PC-9 (cell line): ENCODE data around the gene LLPH. TPM values are rescaled to one million over a fixed set of nuclear protein-coding genes. Genes with fewer than 3 reads are reported as not detected.

Experiments
- BruUV-seq: library from RNA; stranded (reverse); fragments of 400-500 nt; replicated peaks from 2 replicates; lab custom pipeline; 2021; lab: Mats Ljungman, UMichigan
- CTCF ChIA-PET: fragments of 300-600 bp; sonication (Branson Sonifier 250); formaldehyde crosslinking; loops from one replicate; lab custom pipeline; 2022; ENCODE audit warnings: antibody characterized with exemption; lab: Charles Lee
- POLR2A ChIA-PET: fragments of 300-600 bp; sonication (Branson Sonifier 250); formaldehyde crosslinking; loops from one replicate; lab custom pipeline; 2022; ENCODE audit warnings: antibody characterized with exemption; ENCODE audit not compliant: unreplicated experiment; lab: Charles Lee
- DNase-seq, 2 experiments: peaks; one replicate each; pipeline versions ENCODE4 v3.0.0 to v3.0.0-alpha.2; 2015 to 2022; ENCODE audit warnings: mixed read lengths in 1 of 2
- H2AFZ ChIP-seq: fragments of 200-600 bp; sonication (generic); 2 replicates; pipeline ENCODE4 v1.8.1; 2017; ENCODE audit warnings: antibody characterized with exemption
- H3F3A ChIP-seq: fragments of 200-600 bp; sonication (generic); 2 replicates; pipeline ENCODE4 v1.8.1; 2017; ENCODE audit warnings: antibody characterized with exemption, mild to moderate bottlenecking, low read depth; ENCODE audit not compliant: insufficient read depth
- H3K27ac ChIP-seq: fragments of 200-600 bp; sonication (generic); 2 replicates; pipeline ENCODE4 v1.6.1; 2016; ENCODE audit warnings: mixed run types
- H3K27me3 ChIP-seq: fragments of 200-600 bp; sonication (generic); 2 replicates; pipeline ENCODE4 v1.6.1; 2016; ENCODE audit warnings: low read depth, mixed run types; ENCODE audit not compliant: insufficient read depth
- H3K36me3 ChIP-seq: fragments of 200-600 bp; sonication (generic); 2 replicates; pipeline ENCODE4 v1.6.1; 2016; ENCODE audit warnings: low read depth, mixed run types
- H3K4me1 ChIP-seq: fragments of 200-600 bp; sonication (generic); replicated peaks from 2 replicates; pipeline ENCODE4 v1.6.1; 2016; ENCODE audit warnings: mixed run types; ENCODE audit not compliant: insufficient read depth
- H3K4me2 ChIP-seq: fragments of 200-600 bp; sonication (generic); 2 replicates; pipeline ENCODE4 v1.6.1; 2017; ENCODE audit warnings: mixed run types
- H3K4me3 ChIP-seq: fragments of 200-600 bp; sonication (generic); 2 replicates; pipeline ENCODE4 v1.6.1; 2016; ENCODE audit warnings: mixed run types
- H3K79me2 ChIP-seq: fragments of 200-600 bp; sonication (generic); 2 replicates; pipeline ENCODE4 v1.6.1; 2017; ENCODE audit warnings: low read depth, mixed run types
- H3K9me2 ChIP-seq: fragments of 200-600 bp; sonication (generic); 2 replicates; pipeline ENCODE4 v1.8.1; 2017; ENCODE audit warnings: mild to moderate bottlenecking; ENCODE audit not compliant: insufficient read depth
- H3K9me3 ChIP-seq: fragments of 200-600 bp; sonication (generic); 2 replicates; pipeline ENCODE4 v1.8.1; 2016; ENCODE audit warnings: low read depth; ENCODE audit not compliant: insufficient read depth
- H4K20me1 ChIP-seq: fragments of 200-600 bp; sonication (generic); 2 replicates; pipeline ENCODE4 v1.8.1; 2017; ENCODE audit not compliant: insufficient read depth
- CTCF ChIP-seq: fragments of 200-600 bp; sonication (generic); conservative IDR thresholded peaks from 2 replicates; pipeline ENCODE4 v1.6.1; 2017; ENCODE audit warnings: mixed run types, antibody characterized with exemption, mild to moderate bottlenecking, moderate library complexity
- EZH2 ChIP-seq: fragments of 200-600 bp; sonication (generic); IDR thresholded peaks from 2 replicates; pipeline ENCODE4 v1.8.0; 2017; ENCODE audit warnings: antibody characterized with exemption, low read depth
- intact Hi-C: fragments of 100-400 bp; cut with micrococcal nuclease; formaldehyde crosslinking; loops from one replicate; pipeline ENCODE4 v1.10.0; 2022; ENCODE audit not compliant: unreplicated experiment
- total RNA-seq: library from RNA; stranded (reverse); gene quantifications from 2 replicates; pipeline ENCODE4 v1.2.3, GENCODE V29; 2021

Gene LLPH
- total RNA-seq, 1 experiment from 2014 or later: 25.0 TPM

GRCh38 chr12:66087365-66087943, 43.1 kb downstream of the LLPH start:
- no peak overlapping the region for H2AFZ ChIP-seq
- intact Hi-C loops: loop anchor here (1.0 to 10.0 kb wide), 8 partner anchors 50 to 781 kb away; partner anchors contain the start of gene HMGA2
- no peaks in the 10 kb centered on the region for H3K9me3 ChIP-seq
- H3K36me3 ChIP-seq: no peaks in the 10 kb centered on the region
- H3K27ac ChIP-seq: no peak overlapping the region
- TF ChIP-seq CTCF (peak; percentile 80), EZH2 (no peak)
- H3F3A ChIP-seq: no peaks in the 10 kb centered on the region
- H3K4me1 ChIP-seq: no peaks in the 10 kb centered on the region
- H3K27me3 ChIP-seq: no peaks in the 10 kb centered on the region
- no peaks in the 10 kb centered on the region for H3K9me2 ChIP-seq
- no peak overlapping the region for H3K4me2 ChIP-seq
- H3K79me2 ChIP-seq: no peaks in the 10 kb centered on the region
- POLR2A ChIA-PET: no interaction called here
- CTCF ChIA-PET: interaction anchor here (0.6 to 0.7 kb wide), 3 partner anchors 14 to 717 kb away, joined by 3 to 10 read pairs (median 10); no protein-coding TSS in a partner anchor
- DNase-seq: peak in 1 of 2 experiments; percentile 56
- no peak overlapping the region for H3K4me3 ChIP-seq
- no TSS peak for BruUV-seq
- no peaks in the 10 kb centered on the region for H4K20me1 ChIP-seq

- Histone ChIP-seq H3K27ac (no peak overlapping the region), H3K4me2 (no peak overlapping the region), H3K27me3 (no peaks in the 10 kb centered on the region), H3K9me2 (no peaks in the 10 kb centered on the region), H3K36me3 (no peaks in the 10 kb centered on the region), H3K4me1 (no peaks in the 10 kb centered on the region), H4K20me1 (no peaks in the 10 kb centered on the region), H3F3A (no peaks in the 10 kb centered on the region), H2AFZ (no peak overlapping the region), H3K4me3 (no peak overlapping the region), H3K9me3 (no peaks in the 10 kb centered on the region), H3K79me2 (no peaks in the 10 kb centered on the region)
- ChIA-PET POLR2A (no interaction called here), CTCF (interaction anchor here (0.6 kb wide), 1 partner anchor 781 kb away, joined by 3 read pairs; no protein-coding TSS in a partner anchor)
- no peak for TF ChIP-seq CTCF
- TF ChIP-seq EZH2: no peak
- DNase-seq: no peak
- BruUV-seq: no TSS peak
- intact Hi-C loops: loop anchor here (2.0 to 10.0 kb wide), 6 partner anchors 49 to 529 kb away; partner anchors contain the start of gene HMGA2
Observed at GRCh38 chr12:66085998-66086397, 44.6 kb downstream of the LLPH start.

GRCh38 chr12:66085213-66085612, 45.3 kb downstream of the LLPH start:
- Histone ChIP-seq H3F3A (no peaks in the 10 kb centered on the region), H3K27me3 (no peaks in the 10 kb centered on the region), H3K9me2 (no peaks in the 10 kb centered on the region), H3K4me1 (no peaks in the 10 kb centered on the region), H4K20me1 (no peaks in the 10 kb centered on the region), H3K27ac (no peak overlapping the region), H2AFZ (no peak overlapping the region), H3K36me3 (no peaks in the 10 kb centered on the region), H3K9me3 (no peaks in the 10 kb centered on the region), H3K4me3 (no peak overlapping the region), H3K4me2 (no peak overlapping the region), H3K79me2 (no peaks in the 10 kb centered on the region)
- intact Hi-C loops: loop anchor here (5.0 to 10.0 kb wide), 3 partner anchors 48 to 390 kb away; partner anchors contain the start of gene HMGA2
- ChIA-PET POLR2A (no interaction called here), CTCF (interaction anchor here (0.6 kb wide), 1 partner anchor 93 kb away, joined by 10 read pairs; no protein-coding TSS in a partner anchor)
- DNase-seq: no peak
- TF ChIP-seq EZH2 (no peak), CTCF (no peak)
- no TSS peak for BruUV-seq
